Measurements from ENCODE around the gene ZDHHC9. TPM values are rescaled to one million over a fixed set of nuclear protein-coding genes. Genes with fewer than 3 reads are reported as not detected.

Gene ZDHHC9
- total RNA-seq, 4 donors from 2014 or later = 16.5 to 78.3 (median 60.6) TPM

- TF ChIP-seq POLR2A (IDR thresholded peaks at IDR 0.05) = peak in 1 of 2 donors; percentile 16
- TF ChIP-seq, protein P1, sequence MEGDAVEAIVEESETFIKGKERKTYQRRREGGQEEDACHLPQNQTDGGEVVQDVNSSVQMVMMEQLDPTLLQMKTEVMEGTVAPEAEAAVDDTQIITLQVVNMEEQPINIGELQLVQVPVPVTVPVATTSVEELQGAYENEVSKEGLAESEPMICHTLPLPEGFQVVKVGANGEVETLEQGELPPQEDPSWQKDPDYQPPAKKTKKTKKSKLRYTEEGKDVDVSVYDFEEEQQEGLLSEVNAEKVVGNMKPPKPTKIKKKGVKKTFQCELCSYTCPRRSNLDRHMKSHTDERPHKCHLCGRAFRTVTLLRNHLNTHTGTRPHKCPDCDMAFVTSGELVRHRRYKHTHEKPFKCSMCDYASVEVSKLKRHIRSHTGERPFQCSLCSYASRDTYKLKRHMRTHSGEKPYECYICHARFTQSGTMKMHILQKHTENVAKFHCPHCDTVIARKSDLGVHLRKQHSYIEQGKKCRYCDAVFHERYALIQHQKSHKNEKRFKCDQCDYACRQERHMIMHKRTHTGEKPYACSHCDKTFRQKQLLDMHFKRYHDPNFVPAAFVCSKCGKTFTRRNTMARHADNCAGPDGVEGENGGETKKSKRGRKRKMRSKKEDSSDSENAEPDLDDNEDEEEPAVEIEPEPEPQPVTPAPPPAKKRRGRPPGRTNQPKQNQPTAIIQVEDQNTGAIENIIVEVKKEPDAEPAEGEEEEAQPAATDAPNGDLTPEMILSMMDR (IDR thresholded peaks at IDR 0.05) = peak in 1 of 6 experiments; percentile 2
- Histone ChIP-seq H3K36me3 (no peaks in the 10 kb centered on the region), H3K27ac (peak within 1 kb of the TSS; percentile 62 to 80 (median 77)), H3K4me3 (peak within 1 kb of the TSS; percentile 31 to 49 (median 42)), H3K27me3 (no peaks in the 10 kb centered on the region), H3K4me1 (peaks cover 0 to 8% (median 3%) of the 10 kb centered on the region in 4 donors), H3K9me3 (no peaks in the 10 kb centered on the region)
- DNase-seq = peak in 2 of 3 donors; percentile 92 to 95
These were observed 63.9 kb downstream of the ZDHHC9 start, which contains the start of gene SASH3 for GRCh38 chrX:129779747-129780146. TSS of gene SASH3 (plus strand) at chrX:129779949. CDS start at chrX:129780098, 149 bp downstream.

DNA sequence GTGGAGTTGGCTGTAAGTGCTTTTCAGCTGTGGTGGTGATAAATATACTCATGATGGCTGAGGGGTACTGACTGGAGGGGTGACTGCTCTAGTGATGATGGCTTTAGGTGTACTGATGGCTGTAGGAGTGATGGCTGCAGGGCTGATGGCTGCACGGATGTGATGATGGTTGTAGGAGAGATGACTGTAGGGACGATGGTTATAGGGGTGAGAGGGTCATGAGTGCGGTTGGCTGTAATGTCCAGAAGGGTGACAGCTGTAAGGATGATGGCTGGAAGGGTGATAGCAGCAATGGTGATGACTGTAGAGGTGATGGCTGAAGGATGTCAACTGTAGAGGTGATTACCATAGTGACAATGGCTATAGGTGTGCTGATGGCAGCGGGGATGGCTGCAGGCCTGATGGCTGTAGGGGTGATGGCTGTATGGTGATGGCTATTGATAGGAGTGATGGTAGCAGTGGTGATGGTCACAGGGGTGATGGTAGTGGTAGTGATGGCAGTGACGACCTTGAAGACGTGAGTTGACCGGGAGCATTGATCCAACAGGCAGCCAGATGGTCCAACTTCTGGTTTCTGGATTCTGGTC is 64.5 kb downstream of the ZDHHC9 start:
- peak overlapping the region; percentile 8 to 49 (median 38) for H3K4me3 ChIP-seq
- no peaks in the 10 kb centered on the region for H3K27me3 ChIP-seq
- no peaks in the 10 kb centered on the region for H3K36me3 ChIP-seq
- TF ChIP-seq, protein P1 (IDR thresholded peaks at IDR 0.05) = no peak
- no peak for TF ChIP-seq POLR2A (IDR thresholded peaks at IDR 0.05)
- peak overlapping the region; percentile 62 to 80 (median 77) for H3K27ac ChIP-seq
- H3K4me1 ChIP-seq = peaks cover 0 to 8% (median 3%) of the 10 kb centered on the region in 4 donors
- DNase-seq = no peak
- no peaks in the 10 kb centered on the region for H3K9me3 ChIP-seq

- peak; percentile 71 to 91 (median 79) for DNase-seq
- peak overlapping the region in 3 of 4 donors; percentile 3 to 26 (median 22) for H3K4me3 ChIP-seq
- H3K4me1 ChIP-seq = peaks cover 0 to 11% (median 8%) of the 10 kb centered on the region in 4 donors
- TF ChIP-seq, protein P1 (IDR thresholded peaks at IDR 0.05) = no peak
- TF ChIP-seq POLR2A (IDR thresholded peaks at IDR 0.05) = peak in 1 of 2 donors; percentile 10
- H3K9me3 ChIP-seq = no peaks in the 10 kb centered on the region
- H3K27me3 ChIP-seq = no peaks in the 10 kb centered on the region
- H3K36me3 ChIP-seq = no peaks in the 10 kb centered on the region
- peak overlapping the region; percentile 79 to 92 (median 80) for H3K27ac ChIP-seq
These were observed 66.3 kb downstream of the ZDHHC9 start for GRCh38 chrX:129777218-129778030.

- no peaks in the 10 kb centered on the region for H3K36me3 ChIP-seq
- H3K27ac ChIP-seq = peak overlapping the region; percentile 68 to 87 (median 80)
- TF ChIP-seq POLR2A (IDR thresholded peaks at IDR 0.05) = no peak
- TF ChIP-seq, protein P1 (IDR thresholded peaks at IDR 0.05) = peak in 3 of 6 experiments; percentile 39 to 45 (median 44)
- H3K27me3 ChIP-seq = no peaks in the 10 kb centered on the region
- no peaks in the 10 kb centered on the region for H3K9me3 ChIP-seq
- H3K4me3 ChIP-seq = no peak overlapping the region
- peak in 2 of 3 donors; percentile 70 to 73 for DNase-seq
- H3K4me1 ChIP-seq = peaks cover 0 to 15% (median 8%) of the 10 kb centered on the region in 4 donors
These were observed 69.8 kb downstream of the ZDHHC9 start for GRCh38 chrX:129773649-129774458.

DNA sequence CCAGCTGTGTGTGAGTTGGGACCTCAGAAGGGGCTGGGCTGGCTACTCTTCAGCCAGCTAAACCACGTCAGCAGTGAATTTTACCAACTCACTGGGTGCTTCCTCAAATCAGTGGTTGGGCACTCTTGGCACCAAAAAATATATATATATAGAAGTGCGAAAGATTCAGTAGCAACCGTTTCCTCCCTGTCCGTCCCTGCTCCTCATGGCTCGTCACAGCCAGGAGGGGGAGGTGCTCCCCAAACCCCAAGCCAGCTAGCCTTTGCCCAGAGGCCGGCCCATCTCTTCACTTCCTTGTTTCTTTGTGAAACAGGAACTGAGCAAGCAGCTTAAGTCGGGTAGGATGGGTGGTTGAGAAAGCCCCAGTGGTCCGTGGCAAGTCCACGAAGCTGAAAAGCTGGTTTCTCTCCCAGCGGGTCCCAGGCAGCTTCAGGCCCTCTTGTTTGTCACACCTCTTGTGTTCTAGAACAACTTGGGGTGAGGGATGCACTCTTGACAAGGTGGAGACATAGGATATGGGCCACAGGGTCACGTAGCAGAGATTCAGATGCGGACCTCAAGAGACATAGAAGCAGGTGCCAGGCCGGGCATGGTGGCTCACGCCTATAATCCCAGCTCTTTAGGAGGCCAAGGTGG is 70.8 kb downstream of the ZDHHC9 start:
- H3K36me3 ChIP-seq = no peaks in the 10 kb centered on the region
- no peaks in the 10 kb centered on the region for H3K9me3 ChIP-seq
- DNase-seq = peak; percentile 76 to 94 (median 84)
- no peak overlapping the region for H3K4me3 ChIP-seq
- TF ChIP-seq POLR2A (IDR thresholded peaks at IDR 0.05) = no peak
- TF ChIP-seq, protein P1 (IDR thresholded peaks at IDR 0.05) = peak in 1 of 6 experiments; percentile 12
- H3K4me1 ChIP-seq = peaks cover 0 to 23% (median 8%) of the 10 kb centered on the region in 4 donors
- no peaks in the 10 kb centered on the region for H3K27me3 ChIP-seq
- H3K27ac ChIP-seq = peak overlapping the region; percentile 68 to 87 (median 80)

Data from Peyer's patch (tissue), 4 donors.